ENCODE results near the gene RAX2.

- TF ChIP-seq, protein P1, sequence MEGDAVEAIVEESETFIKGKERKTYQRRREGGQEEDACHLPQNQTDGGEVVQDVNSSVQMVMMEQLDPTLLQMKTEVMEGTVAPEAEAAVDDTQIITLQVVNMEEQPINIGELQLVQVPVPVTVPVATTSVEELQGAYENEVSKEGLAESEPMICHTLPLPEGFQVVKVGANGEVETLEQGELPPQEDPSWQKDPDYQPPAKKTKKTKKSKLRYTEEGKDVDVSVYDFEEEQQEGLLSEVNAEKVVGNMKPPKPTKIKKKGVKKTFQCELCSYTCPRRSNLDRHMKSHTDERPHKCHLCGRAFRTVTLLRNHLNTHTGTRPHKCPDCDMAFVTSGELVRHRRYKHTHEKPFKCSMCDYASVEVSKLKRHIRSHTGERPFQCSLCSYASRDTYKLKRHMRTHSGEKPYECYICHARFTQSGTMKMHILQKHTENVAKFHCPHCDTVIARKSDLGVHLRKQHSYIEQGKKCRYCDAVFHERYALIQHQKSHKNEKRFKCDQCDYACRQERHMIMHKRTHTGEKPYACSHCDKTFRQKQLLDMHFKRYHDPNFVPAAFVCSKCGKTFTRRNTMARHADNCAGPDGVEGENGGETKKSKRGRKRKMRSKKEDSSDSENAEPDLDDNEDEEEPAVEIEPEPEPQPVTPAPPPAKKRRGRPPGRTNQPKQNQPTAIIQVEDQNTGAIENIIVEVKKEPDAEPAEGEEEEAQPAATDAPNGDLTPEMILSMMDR (conservative IDR thresholded peaks at IDR 0.05; ENCODE audit: low read length): no peak
- no peak for TF ChIP-seq EZH2phosphoT487 (IDR thresholded peaks at IDR 0.05; ENCODE audit: borderline replicate concordance)
Observed at GRCh38 chr19:3762130-3762473, 9.9 kb downstream of the RAX2 start.

Measured in Loucy (cell line).